AML-193 (cell line): Measurements from ENCODE around the gene PLCD4.
A peak's percentile ranks its signal among the peaks of the same experiment; 100 is the strongest.

Source experiments
- DNase-seq, 2 experiments: peaks; one replicate each; lab custom pipeline; 2025; lab: John Stamatoyannopoulos, UW

PLCD4 gene

DNA sequence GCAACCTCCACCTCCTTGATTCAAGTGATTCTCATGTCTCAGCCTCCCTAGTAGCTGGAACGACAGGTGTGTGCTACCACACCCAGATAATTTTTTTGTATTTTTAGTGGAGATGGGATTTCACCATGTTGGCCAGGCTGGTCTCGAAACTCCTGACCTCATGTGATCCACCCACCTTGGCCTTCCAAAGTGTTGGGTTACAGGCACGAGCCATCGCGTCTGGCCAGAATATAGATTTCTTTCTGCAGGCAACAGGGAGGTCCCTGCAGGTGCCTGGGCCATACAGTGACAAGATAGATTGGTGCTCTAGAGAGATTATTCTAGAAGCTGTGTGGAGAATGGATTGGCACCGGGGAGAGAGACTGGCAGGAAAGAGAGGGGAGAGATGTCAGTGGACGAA lies 13.3 kb downstream of the PLCD4 start:
- DNase-seq: no peak

- no peak for DNase-seq
Measured at GRCh38 chr2:218622606-218623365, 15.1 kb downstream of the PLCD4 start.

DNA sequence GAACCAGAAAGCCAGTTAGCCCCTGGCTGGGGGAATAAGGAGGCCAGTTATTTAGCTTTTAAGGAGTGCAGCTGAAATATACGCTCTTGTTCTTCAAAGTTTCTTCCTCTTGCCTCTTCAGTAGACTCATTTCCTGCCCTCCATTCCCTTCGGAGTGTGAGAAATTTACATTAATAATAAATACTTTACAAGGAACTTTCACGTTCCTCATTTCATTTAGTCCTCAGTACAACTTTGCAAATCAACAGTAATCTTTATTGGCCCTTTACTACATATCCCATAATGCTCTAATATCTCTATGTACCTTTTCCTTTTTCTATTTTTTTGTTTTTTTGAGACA lies 15.6 kb downstream of the PLCD4 start:
- DNase-seq: no peak

DNA sequence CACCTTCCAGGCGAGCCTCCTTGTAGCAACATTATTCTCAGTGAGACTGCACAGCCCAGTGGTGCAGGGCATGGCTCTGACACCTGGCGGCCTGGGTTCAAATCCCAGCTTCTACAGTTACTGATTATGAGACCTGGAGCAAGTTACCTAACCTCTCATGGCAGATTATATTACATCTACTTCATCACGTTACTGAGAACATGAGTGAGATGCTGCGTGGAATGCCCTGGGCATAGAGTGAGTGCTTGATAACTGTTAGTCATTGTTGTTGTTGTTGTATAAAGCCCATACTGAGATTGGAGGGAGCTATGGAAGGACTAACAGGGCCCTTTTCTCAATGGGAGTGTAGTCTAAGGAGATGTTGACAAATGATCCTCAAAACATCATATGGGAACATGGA lies 18.7 kb downstream of the PLCD4 start:
- DNase-seq: no peak

GRCh38 chr2:218627939-218628338 lies 20.2 kb downstream of the PLCD4 start:
- DNase-seq: no peak

DNA sequence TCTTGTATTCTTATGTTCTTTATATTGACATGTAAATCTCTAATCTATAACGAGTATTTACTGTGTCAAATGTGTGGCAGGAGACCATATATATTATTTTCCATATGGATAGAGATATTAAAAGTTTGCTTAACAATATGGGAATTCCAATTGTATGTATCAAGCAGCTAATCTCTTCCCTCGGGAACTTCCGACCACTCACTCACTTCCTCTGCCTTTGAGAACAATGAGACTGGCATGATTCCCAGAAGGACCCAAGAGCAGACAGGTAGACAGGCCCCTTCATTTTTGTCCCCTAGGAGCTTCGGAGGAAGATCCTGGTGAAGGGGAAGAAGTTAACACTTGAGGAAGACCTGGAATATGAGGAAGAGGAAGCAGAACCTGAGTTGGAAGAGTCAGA lies 24.1 kb downstream of the PLCD4 start:
- DNase-seq: no peak

- no peak for DNase-seq
Measured at GRCh38 chr2:218635719-218636118, 28.0 kb downstream of the PLCD4 start.

DNA sequence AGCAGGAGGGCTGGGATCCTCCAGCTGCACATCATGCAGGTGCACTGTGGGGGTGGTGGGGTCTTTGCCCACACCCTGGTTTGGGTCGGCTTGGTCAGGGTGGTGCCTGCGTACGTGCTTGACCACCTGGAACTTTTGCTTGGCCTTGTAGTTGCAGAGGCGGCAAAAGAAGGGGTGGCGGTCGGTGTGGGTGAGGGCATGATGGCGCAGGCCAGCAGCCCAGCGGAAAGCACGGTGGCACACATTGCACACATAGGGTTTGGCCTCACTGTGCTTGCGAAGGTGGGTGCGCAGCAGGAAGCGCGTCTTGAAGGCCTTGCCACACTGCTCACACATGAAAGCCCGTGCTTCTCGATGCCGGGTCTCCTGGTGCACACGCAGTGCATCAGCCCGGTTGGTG lies 30.7 kb downstream of the PLCD4 start:
- no peak for DNase-seq

DNA sequence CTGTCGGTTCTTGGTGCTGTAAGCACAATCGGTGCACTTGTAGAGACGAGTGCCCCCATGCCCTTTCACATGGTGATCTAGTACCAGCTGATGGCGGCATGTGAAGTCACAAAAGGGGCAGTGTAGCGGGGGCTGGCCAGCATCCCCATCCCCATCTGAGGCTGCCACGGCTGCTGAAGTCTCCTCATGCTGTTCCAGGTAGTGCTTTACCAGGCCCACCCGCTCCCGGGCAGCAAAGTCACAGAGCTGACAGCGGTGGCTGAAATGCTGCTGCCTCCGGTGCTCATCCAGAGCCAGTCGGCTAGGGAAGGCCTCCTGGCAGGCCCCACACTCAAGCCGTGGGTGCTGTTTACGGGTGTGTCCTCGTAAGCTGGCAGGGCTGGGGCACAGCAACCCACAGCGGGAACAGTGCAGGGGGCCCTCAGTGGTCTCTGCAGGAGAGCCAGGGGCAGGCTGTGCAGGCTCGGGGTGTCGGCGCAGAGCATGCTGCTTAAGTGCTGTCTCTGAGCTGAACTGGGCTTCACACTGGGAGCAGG lies 34.5 kb downstream of the PLCD4 start:
- DNase-seq: no peak

- DNase-seq: no peak
Measured at GRCh38 chr2:218642786-218643185, 35.1 kb downstream of the PLCD4 start.

DNA sequence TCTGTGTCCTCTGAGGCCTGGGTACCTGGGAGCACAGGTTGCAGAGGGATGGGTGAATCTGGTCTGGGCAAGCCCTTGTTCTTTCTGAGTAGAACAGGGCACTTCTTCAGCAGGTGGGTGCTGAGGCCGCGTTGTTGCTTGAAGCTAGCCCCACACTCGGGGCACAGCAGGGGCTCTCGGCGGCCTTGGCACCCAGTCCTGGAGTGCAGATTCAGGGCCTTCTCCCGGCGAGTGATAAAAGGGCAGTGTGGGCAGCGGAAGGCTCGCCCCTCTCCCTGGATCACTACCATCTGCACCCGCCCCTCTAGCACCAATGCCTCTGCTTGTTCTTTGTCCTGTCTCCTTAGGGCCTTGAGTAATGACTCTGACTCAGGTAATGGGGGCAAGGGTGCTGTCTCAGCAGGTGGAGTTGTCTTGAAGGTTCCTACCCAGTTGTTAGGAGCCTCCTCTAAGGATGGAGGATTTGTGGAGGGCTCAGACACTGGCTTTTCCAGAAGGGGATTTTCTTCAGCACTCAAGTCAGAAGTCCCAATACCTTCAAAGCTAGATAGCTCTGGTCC lies 36.1 kb downstream of the PLCD4 start:
- no peak for DNase-seq

- DNase-seq: no peak
Measured at GRCh38 chr2:218644721-218645120, 37.0 kb downstream of the PLCD4 start.

- DNase-seq: no peak
Measured at GRCh38 chr2:218645126-218645525, 37.4 kb downstream of the PLCD4 start.

GRCh38 chr2:218648088-218648786 lies 40.5 kb downstream of the PLCD4 start:
- DNase-seq: peak; percentile 49 to 51

DNA sequence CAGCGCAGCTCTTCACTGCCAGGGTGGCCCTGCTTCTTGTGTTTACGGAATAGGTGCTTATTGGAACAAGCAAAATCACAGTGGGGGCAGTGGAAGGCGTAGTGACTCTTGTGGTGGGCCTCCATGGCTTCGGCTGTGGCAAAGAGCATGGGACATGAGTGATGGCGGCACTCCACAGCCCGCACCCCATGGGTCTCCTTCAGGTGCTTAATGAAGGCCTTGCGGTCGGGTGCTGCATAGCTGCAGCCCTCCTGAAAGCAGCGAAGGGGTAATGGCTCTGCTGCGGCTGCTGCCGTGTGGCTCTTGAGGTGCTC lies 41.0 kb downstream of the PLCD4 start:
- DNase-seq: no peak

DNA sequence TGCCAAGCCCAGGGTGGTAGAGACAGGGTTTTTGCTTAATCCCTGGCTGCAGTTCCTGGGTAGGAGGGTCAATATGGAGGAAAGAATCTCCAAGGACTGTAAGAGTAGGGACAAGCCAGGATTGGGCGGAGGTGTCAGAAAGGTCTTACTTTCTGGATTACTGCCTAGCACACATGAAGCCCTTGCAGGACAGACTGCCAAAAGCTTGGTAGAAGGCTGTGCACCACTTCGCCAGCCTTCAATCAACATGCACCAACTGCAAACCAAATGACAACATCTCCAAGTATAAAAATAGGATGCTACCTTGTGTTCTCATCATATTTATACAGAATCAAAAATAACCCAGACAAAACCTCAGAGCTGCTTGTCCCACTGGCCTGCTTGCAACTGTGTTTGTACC lies 48.1 kb downstream of the PLCD4 start:
- DNase-seq: no peak

- DNase-seq: peak; percentile 39 to 42
Measured at GRCh38 chr2:218658671-218659257, 51.1 kb downstream of the PLCD4 start.

GRCh38 chr2:218659258-218659987 lies 51.7 kb downstream of the PLCD4 start, which contains the start of the genes BCS1L and ZNF142:
TSS of gene BCS1L (plus strand) at chr2:218659683. CDS start at chr2:218660988, 1,305 bp downstream.
TSS of gene ZNF142 (minus strand) at chr2:218659623. CDS start at chr2:218656429, 3,194 bp downstream.
- DNase-seq: peak; percentile 91 to 95

DNA sequence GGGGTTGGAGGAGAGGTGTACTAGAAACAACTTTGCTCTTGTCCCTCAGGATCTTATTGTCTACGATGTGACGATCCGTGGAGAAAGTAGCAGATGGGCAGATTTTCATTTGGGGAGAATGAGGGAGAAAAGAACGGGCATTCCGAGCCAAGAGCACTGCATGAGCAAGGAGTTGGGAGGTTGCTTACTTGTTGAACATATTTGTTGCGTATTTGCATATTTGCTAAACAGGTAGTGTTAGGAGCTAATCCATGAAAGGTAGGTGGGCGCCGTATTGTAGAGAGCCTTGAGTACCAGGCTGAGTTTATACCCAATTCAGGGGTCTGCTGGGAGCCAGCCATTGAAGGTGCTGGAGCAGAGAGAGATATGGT lies 52.3 kb downstream of the PLCD4 start:
- peak in 1 of 2 experiments; percentile 29 for DNase-seq

- DNase-seq: no peak
Measured at GRCh38 chr2:218662377-218662776, 54.7 kb downstream of the PLCD4 start.

DNA sequence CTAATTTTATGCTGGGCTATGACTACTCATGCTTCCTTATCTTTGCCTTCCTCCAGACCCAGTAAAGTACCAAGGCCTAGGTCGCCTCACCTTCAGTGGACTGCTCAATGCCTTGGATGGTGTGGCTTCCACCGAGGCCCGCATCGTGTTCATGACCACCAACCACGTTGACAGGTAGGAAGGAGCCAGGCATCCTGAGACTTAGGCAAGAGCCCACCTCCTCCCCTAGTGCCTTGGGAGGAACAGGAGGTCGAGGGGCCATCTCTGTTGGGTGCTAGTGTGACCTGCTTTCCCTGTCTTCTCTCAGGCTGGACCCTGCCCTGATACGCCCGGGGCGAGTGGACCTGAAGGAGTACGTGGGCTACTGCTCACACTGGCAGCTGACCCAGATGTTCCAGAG lies 55.1 kb downstream of the PLCD4 start:
- DNase-seq: no peak

GRCh38 chr2:218663901-218664300 lies 56.2 kb downstream of the PLCD4 start:
- no peak for DNase-seq
